Left cardiac atrium (tissue), 4 donors: Measurements from ENCODE around the gene SPRR2G. TPM values are rescaled to one million over a fixed set of nuclear protein-coding genes. Genes with fewer than 3 reads are reported as not detected.
"Not testable (repeated sequence)": the region's sequence is repeated elsewhere in the genome, so short reads cannot be mapped to it uniquely, and the experiment has no call there.

Experiments
- ATAC-seq, 2 donors: fragments of 200-7000 bp; cut with Tn5 transposase; one replicate each; pipeline ENCODE4 v1.9.1; 2020; ENCODE audit warnings: mild to moderate bottlenecking in 2 of 2, moderate library complexity in 2 of 2
- DNase-seq: peaks from one replicate; pipeline ENCODE4 v3.0.0-alpha.2; 2020
- intact Hi-C, 2 donors: fragments of 100-400 bp; cut with DNase I; formaldehyde crosslinking; loops; one replicate each; pipeline versions ENCODE4 v1.14.1 to v1.15.1; 2022 to 2023
- total RNA-seq, 2 donors: library from RNA; stranded (reverse); fragmentation: NEBNext Ultra II Directional; extraction: Animal tissue kit (Norgen Biotek cat#: 25700); gene quantifications; one replicate each; pipeline ENCODE4 v1.2.1, GENCODE V29; 2021
- donor health status: DM: no; HTN: yes; CAD: no.
- donor health status: DM: no; HTN: yes; CAD: no; lungs with severe emphysema.
- donor health status: DM: yes; HTN: yes; CAD: no.
- donor health status: Dilated cardiomyopathy.

SPRR2G gene
- total RNA-seq, 2 donors from 2014 or later = not detected

DNA sequence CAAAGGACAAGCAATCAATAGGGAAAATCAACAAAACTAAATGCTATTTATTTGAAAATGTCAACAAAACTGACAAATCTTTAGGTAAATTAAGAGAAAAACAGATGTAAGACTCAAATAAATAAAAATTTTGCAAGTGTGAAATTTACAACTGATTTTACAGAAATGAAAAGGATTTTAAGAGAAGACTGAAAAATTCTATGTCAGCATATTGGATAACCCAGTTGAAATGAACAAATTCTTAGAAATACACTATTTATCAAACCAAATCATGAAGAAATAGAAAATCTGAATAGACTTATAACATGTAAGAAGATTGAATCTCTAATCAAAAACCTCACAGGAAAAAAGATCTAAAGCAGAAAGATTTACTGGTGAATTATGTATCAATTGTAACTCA lies 29.7 kb downstream of the SPRR2G start:
- ATAC-seq (no peak), DNase-seq (no peak)
- intact Hi-C loops = no loop called here

DNA sequence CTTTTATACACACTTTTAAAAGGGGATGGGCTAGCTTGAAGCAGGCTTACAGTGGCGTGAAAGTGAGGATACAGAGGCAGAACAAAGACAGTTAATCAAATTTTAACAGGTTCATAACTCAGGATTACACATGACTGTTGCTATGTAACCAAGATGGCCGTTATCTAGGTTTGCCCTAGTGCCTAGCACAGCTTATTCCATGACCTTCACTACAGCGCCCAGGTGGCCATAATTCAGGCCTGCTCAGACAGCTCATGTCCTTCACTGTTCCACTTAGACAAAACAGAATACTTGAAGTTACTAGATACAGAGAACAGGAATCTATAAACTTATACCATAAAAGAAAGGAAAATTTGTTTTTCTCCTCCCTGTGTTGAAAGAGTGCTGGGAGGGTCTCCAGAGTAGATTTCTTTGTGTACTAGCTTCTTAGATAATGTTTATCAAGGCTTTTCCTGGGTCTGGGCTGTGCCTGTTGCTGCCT lies 31.2 kb downstream of the SPRR2G start:
- DNase-seq (no peak), ATAC-seq (peak in 1 of 2 donors; percentile 91)
- intact Hi-C loops = no loop called here

DNA sequence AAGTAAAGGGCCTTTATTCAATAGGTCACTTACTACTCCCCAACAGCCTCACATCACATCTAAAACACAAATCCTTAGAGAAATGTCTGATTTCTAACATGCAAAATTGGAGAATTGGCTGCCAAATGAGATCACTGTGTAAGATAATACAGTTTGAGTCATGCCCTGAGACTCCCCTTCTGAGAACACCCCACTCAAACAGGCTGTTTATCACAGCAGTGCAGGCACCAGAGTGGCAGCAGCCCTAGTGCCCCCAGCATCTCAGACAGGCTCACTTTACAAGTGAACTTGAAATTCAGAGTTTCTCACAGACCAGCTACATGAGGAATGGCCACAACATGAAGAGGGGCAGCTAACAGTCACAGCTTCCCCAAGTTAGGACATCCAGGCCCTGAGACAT lies 35.4 kb downstream of the SPRR2G start:
- intact Hi-C loops, DNase-seq: not testable (repeated sequence)
- peak in 1 of 2 donors; percentile 36 for ATAC-seq

DNA sequence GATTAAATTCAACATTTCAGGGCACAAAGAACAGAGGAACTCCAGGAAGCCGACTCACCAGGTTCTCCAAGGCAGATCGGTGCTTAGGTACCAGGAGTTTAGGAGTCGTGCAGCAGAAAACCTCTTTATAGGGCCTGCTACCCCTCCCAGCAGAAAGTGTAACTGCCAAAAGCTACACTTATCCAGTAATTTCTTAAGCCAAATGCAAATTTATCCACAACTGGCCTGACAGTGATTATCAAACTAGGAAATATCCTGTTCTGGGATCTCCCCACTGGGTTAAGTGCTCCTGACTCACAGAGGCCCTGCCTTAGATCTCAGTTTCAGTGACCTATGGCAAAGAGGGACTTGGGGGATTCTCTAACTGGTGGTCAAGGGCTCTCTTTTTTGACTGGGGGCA lies 37.3 kb downstream of the SPRR2G start, which contains the start of gene SPRR2F:
Gene SPRR2F (minus strand): TSS at position 101 of the 400 bp plus-strand sequence. CDS start 783 bp downstream, outside the sequence.
- intact Hi-C loops = no loop called here
- ATAC-seq (no peak), DNase-seq (no peak)

GRCh38 chr1:153112454-153112853 lies 38.2 kb downstream of the SPRR2G start:
- DNase-seq, ATAC-seq, intact Hi-C loops: not testable (repeated sequence)

DNA sequence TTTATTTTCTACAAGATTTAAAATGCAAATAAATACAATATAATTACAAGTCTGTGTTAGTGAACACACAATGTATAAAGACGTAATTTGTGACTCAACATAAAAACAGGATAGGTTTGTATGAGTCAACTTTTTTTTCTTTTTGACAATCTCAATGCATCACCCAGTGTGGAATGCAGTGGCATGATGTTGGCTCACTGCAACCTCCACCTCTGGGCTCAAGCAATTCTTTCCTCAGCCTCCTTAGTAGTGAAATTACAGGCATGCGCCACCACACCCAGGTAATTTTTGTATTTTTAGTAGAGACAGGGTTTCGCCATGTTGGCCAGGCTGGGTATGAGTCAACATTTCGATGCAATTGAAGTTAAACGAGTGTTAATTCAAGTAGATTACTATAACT lies 50.4 kb downstream of the SPRR2G start:
- ATAC-seq (peak in 1 of 2 donors; percentile 92), DNase-seq (no peak)
- intact Hi-C loops = no loop called here

Other genes starting within 250 kb of the SPRR2G start
- not detected for gene IVL, start 242.3 kb downstream of the SPRR2G start, total RNA-seq
- gene SPRR5, start 203.7 kb downstream of the SPRR2G start, total RNA-seq = not detected
- not detected for gene SPRR4, start 180.2 kb downstream of the SPRR2G start, total RNA-seq
- gene SPRR1A, start 166.8 kb downstream of the SPRR2G start, total RNA-seq = not detected
- gene SPRR3, start 149.1 kb downstream of the SPRR2G start, total RNA-seq = not detected
- not detected for gene SPRR1B, start 119.7 kb downstream of the SPRR2G start, total RNA-seq
- gene SPRR2D, start 109.8 kb downstream of the SPRR2G start, total RNA-seq = not detected
- not detected for gene SPRR2A, start 93.4 kb downstream of the SPRR2G start, total RNA-seq
- gene SPRR2B, start 79.3 kb downstream of the SPRR2G start, total RNA-seq = not detected
- gene SPRR2E, start 56.4 kb downstream of the SPRR2G start, total RNA-seq = not detected
- gene SPRR2F, start 37.4 kb downstream of the SPRR2G start, total RNA-seq = not detected
- gene LELP1, start 52.5 kb upstream of the SPRR2G start, total RNA-seq = not detected
- gene PRR9, start 66.7 kb upstream of the SPRR2G start, total RNA-seq = not detected
- gene LORICRIN, start 108.8 kb upstream of the SPRR2G start, total RNA-seq = not detected
- gene PGLYRP3, start 162.1 kb upstream of the SPRR2G start, total RNA-seq = not detected
- gene PGLYRP4, start 198.0 kb upstream of the SPRR2G start, total RNA-seq = not detected
- gene S100A9, start 207.0 kb upstream of the SPRR2G start, total RNA-seq = 100 to 1,000 TPM; 184 to 529 TPM
- 1 to 10 TPM; 5.2 to 8.8 TPM for gene S100A12, start 224.7 kb upstream of the SPRR2G start, total RNA-seq
- gene S100A8, start 240.2 kb upstream of the SPRR2G start, total RNA-seq = 100 to 1,000 TPM; 112 to 201 TPM